ENCODE data around the gene ZFPL1.

- TF ChIP-seq SPI1 (IDR thresholded peaks at IDR 0.05; ENCODE audit: low read depth, low read length) (no peak), POLR2AphosphoS5 (IDR thresholded peaks at IDR 0.05; ENCODE audit: low read depth, low read length) (peak; percentile 52), TAF1 (IDR thresholded peaks at IDR 0.05; ENCODE audit: low read depth, low read length) (no peak), POLR2A (IDR thresholded peaks at IDR 0.05; ENCODE audit: low read depth, low read length) (peak; percentile 48; the same call in 1 of the 2 replicates)
Observed at GRCh38 chr11:65115361-65116082, 31.5 kb downstream of the ZFPL1 start.
